ENCODE data around the gene NAGA.
A peak's percentile ranks its signal among the peaks of the same experiment; 100 is the strongest.

NAGA gene

DNA sequence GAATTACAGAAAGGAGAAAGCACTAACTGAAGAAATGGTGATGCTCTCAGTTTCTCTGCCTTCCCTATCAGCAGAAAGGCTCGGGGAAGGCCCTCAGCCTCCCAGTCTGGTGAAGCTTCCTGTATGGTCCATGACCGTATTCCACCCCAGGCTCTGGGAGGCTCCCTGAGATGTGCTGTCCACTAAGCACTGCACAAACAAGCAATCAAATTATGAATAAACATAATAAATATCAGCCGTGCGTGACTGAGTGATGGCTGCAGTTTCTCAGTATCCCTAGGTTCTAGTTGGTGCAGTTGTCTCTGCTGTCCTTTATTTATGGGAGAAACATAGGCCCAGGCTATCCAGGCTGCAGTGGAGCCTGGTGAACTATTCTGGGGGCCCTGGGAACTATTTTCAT lies 12.5 kb upstream of the NAGA start:
- Histone ChIP-seq H3K4me2 (ENCODE audit: low read depth, low read length, poor library complexity, severe bottlenecking) (no peak overlapping the region), H3K9me2 (replicated peaks; ENCODE audit: low read depth, low read length) (no peaks in the 10 kb centered on the region), H3K4me1 (ENCODE audit: insufficient read depth, low read length, poor library complexity, severe bottlenecking) (peaks cover 24% of the 10 kb centered on the region), H3K27me3 (ENCODE audit: insufficient read depth, low read length, poor library complexity, severe bottlenecking) (no peaks in the 10 kb centered on the region), H3K9me3 (ENCODE audit: insufficient read depth, low read depth, low read length) (no peaks in the 10 kb centered on the region), H4K20me1 (ENCODE audit: insufficient read depth, low read length, poor library complexity, severe bottlenecking) (peaks cover 11% of the 10 kb centered on the region), H3F3A (ENCODE audit: low read depth) (0 out of 2 replicates have a peak, but pooled peaks cover 9% of the 10 kb centered on the region), H3K9ac (ENCODE audit: low read depth, low read length, poor library complexity, severe bottlenecking) (no peak overlapping the region), H3K4me3 (ENCODE audit: low read length, poor library complexity, severe bottlenecking) (no peak overlapping the region), H3K36me3 (ENCODE audit: insufficient read depth, low read length) (peaks cover 40% of the 10 kb centered on the region), H2AFZ (ENCODE audit: low read length) (no peak overlapping the region), H3K79me2 (ENCODE audit: insufficient read depth, low read length) (peaks cover 64% of the 10 kb centered on the region)
- TF ChIP-seq, protein P1, sequence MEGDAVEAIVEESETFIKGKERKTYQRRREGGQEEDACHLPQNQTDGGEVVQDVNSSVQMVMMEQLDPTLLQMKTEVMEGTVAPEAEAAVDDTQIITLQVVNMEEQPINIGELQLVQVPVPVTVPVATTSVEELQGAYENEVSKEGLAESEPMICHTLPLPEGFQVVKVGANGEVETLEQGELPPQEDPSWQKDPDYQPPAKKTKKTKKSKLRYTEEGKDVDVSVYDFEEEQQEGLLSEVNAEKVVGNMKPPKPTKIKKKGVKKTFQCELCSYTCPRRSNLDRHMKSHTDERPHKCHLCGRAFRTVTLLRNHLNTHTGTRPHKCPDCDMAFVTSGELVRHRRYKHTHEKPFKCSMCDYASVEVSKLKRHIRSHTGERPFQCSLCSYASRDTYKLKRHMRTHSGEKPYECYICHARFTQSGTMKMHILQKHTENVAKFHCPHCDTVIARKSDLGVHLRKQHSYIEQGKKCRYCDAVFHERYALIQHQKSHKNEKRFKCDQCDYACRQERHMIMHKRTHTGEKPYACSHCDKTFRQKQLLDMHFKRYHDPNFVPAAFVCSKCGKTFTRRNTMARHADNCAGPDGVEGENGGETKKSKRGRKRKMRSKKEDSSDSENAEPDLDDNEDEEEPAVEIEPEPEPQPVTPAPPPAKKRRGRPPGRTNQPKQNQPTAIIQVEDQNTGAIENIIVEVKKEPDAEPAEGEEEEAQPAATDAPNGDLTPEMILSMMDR (conservative IDR thresholded peaks at IDR 0.05; ENCODE audit: low read length), result no peak
- no peak for TF ChIP-seq EZH2phosphoT487 (IDR thresholded peaks at IDR 0.05; ENCODE audit: borderline replicate concordance)

DNA sequence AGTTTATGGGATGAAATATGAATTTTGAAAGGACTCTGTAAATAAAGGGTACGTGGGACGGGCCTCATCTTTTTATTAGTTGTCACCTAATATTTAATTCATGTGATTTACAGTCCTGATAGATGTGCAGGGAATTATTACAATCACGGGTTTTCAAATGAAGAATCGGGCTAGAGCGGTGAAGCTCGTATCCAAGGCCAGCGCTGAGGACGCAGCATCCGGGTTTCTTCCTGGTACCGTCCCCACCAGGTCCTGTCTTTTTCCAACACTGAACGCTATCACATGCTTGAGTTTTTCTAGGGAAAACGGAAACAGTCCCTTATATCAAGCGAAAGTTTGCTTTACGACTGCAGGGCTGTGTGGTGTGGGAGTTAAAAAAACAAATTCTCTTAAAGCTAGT lies 9.7 kb upstream of the NAGA start:
- H3K9ac ChIP-seq (ENCODE audit: low read depth, low read length, poor library complexity, severe bottlenecking), result peak overlapping the region; percentile 89

DNA sequence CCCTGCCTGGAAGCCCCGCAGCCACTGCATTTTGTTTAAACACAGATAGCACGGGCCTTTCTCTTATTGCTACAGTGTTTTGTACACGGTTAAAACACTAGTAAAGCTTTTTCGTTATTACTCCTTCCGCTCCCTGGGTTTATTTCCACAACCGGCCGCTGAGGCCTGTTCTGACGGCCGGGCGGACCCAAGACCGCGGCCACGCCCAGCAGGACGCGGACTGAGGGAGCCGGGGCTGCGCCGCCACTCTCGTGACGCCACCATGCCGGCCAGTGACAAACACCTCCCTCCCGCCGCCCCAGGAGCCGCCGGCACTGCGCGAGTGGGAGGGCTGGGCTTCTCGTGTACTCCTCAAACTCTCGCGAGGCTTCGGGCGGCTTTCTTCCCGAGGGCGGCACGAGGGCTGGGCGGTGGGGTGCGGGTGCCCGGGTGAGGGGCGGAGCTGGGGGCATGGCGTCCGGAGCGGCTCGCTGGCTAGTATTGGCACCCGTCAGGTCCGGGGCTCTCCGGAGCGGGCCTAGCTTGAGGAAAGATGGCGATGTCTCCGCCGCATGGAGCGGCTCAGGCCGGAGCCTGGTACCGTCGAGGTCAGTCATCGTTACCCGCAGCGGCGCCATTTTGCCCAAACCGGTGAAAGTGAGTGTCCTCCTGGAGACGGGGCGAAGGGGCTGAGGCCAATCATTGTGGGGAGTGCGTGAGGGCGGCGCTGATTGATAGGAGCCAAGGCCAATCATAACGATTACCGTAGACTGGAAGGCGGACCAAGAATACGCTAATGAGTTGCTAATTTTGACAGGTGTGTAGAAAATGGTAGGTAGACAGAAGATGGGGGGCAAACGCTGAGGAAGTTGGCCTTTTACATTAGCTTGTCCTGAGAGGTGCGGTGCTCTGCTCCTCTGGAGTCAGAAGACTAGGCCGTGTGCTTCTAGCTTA lies 9.0 kb upstream of the NAGA start, which contains the start of gene SMDT1:
Gene SMDT1 (plus strand): TSS at position 382 of the 933 bp plus-strand sequence. CDS start 69 bp downstream, at position 451.
- TF ChIP-seq EZH2phosphoT487 (IDR thresholded peaks at IDR 0.05; ENCODE audit: borderline replicate concordance), result no peak
- TF ChIP-seq, protein P1 (conservative IDR thresholded peaks at IDR 0.05; ENCODE audit: low read length), result no peak
- H3K4me1 ChIP-seq (ENCODE audit: insufficient read depth, low read length, poor library complexity, severe bottlenecking), result peaks cover 24% of the 10 kb centered on the region
- H3K4me2 ChIP-seq (ENCODE audit: low read depth, low read length, poor library complexity, severe bottlenecking), result peak within 1 kb of the TSS; percentile 89
- no peaks in the 10 kb centered on the region for H3F3A ChIP-seq (ENCODE audit: low read depth)
- H3K79me2 ChIP-seq (ENCODE audit: insufficient read depth, low read length), result peaks cover 40% of the 10 kb centered on the region
- no peaks in the 10 kb centered on the region for H3K9me2 ChIP-seq (replicated peaks; ENCODE audit: low read depth, low read length)
- H3K27me3 ChIP-seq (ENCODE audit: insufficient read depth, low read length, poor library complexity, severe bottlenecking), result no peaks in the 10 kb centered on the region
- H3K36me3 ChIP-seq (ENCODE audit: insufficient read depth, low read length), result peaks cover 14% of the 10 kb centered on the region; the same call in 1 of the 2 replicates
- H3K9ac ChIP-seq (ENCODE audit: low read depth, low read length, poor library complexity, severe bottlenecking), result peak within 1 kb of the TSS; percentile 89
- H4K20me1 ChIP-seq (ENCODE audit: insufficient read depth, low read length, poor library complexity, severe bottlenecking), result peaks cover 4% of the 10 kb centered on the region
- peak within 1 kb of the TSS; percentile 95 for H2AFZ ChIP-seq (ENCODE audit: low read length)
- H3K9me3 ChIP-seq (ENCODE audit: insufficient read depth, low read depth, low read length), result no peaks in the 10 kb centered on the region
- H3K4me3 ChIP-seq (ENCODE audit: low read length, poor library complexity, severe bottlenecking), result peak within 1 kb of the TSS; percentile 97

More for the DNA sequence above, 9.7 kb upstream of the NAGA start:
- no peaks in the 10 kb centered on the region for H3K9me2 ChIP-seq (replicated peaks; ENCODE audit: low read depth, low read length)
- peaks cover 42% of the 10 kb centered on the region for H3K79me2 ChIP-seq (ENCODE audit: insufficient read depth, low read length)
- H3K4me2 ChIP-seq (ENCODE audit: low read depth, low read length, poor library complexity, severe bottlenecking), result peak overlapping the region; percentile 89
- H2AFZ ChIP-seq (ENCODE audit: low read length), result peak overlapping the region; percentile 95
- peaks cover 24% of the 10 kb centered on the region for H3K4me1 ChIP-seq (ENCODE audit: insufficient read depth, low read length, poor library complexity, severe bottlenecking)
- peak overlapping the region; percentile 97 for H3K4me3 ChIP-seq (ENCODE audit: low read length, poor library complexity, severe bottlenecking)
- peaks cover 21% of the 10 kb centered on the region; the same call in 1 of the 2 replicates for H3K36me3 ChIP-seq (ENCODE audit: insufficient read depth, low read length)
- H3K27me3 ChIP-seq (ENCODE audit: insufficient read depth, low read length, poor library complexity, severe bottlenecking), result no peaks in the 10 kb centered on the region
- no peaks in the 10 kb centered on the region for H3F3A ChIP-seq (ENCODE audit: low read depth)
- no peak for TF ChIP-seq EZH2phosphoT487 (IDR thresholded peaks at IDR 0.05; ENCODE audit: borderline replicate concordance)
- TF ChIP-seq, protein P1 (conservative IDR thresholded peaks at IDR 0.05; ENCODE audit: low read length), result no peak
- H4K20me1 ChIP-seq (ENCODE audit: insufficient read depth, low read length, poor library complexity, severe bottlenecking), result peaks cover 4% of the 10 kb centered on the region
- H3K9me3 ChIP-seq (ENCODE audit: insufficient read depth, low read depth, low read length), result no peaks in the 10 kb centered on the region
